Neural cell (in vitro differentiated cells): Measurements from ENCODE around the gene ZNF92. TPM values are rescaled to one million over a fixed set of nuclear protein-coding genes. Genes with fewer than 3 reads are reported as not detected.

Experiments
- H2AFZ ChIP-seq: fragments of 200-600, 300-800 bp; sonication (generic), shearing (Covaris generic); 2 replicates; pipeline ENCODE4 v1.6.0; 2014; ENCODE audit warnings: low read depth, mild to moderate bottlenecking, antibody characterized with exemption, low read length, moderate library complexity
- H3F3A ChIP-seq: fragments of 200-600 bp; shearing (Covaris generic); 2 replicates; pipeline ENCODE4 v1.6.1; 2016; ENCODE audit warnings: mild to moderate bottlenecking, moderate library complexity, mixed read lengths, antibody characterized with exemption, low read length; ENCODE audit not compliant: insufficient read depth, poor library complexity, severe bottlenecking
- H3K27ac ChIP-seq: fragments of 200-600, 300-800 bp; sonication (generic), shearing (Covaris generic); 2 replicates; pipeline ENCODE4 v1.5.1; 2014; ENCODE audit warnings: mild to moderate bottlenecking, low read length, moderate library complexity
- H3K27me3 ChIP-seq: fragments of 300-800, 200-600 bp; sonication (generic), shearing (Covaris generic); 2 replicates; pipeline ENCODE4 v1.6.0; 2014; ENCODE audit warnings: mild to moderate bottlenecking, low read depth, low read length, moderate library complexity; ENCODE audit not compliant: insufficient read depth
- H3K36me3 ChIP-seq: fragments of 300-800, 200-600 bp; sonication (generic), shearing (Covaris generic); 2 replicates; pipeline ENCODE4 v1.5.1; 2014; ENCODE audit warnings: mild to moderate bottlenecking, antibody characterized with exemption, low read length, moderate library complexity; ENCODE audit not compliant: insufficient read depth
- H3K4me2 ChIP-seq: fragments of 300-800, 200-600 bp; sonication (generic), shearing (Covaris generic); 2 replicates; pipeline ENCODE4 v1.6.0; 2014; ENCODE audit warnings: mild to moderate bottlenecking, low read length
- H3K4me3 ChIP-seq: fragments of 300-800, 200-600 bp; sonication (generic), shearing (Covaris generic); 2 replicates; pipeline ENCODE4 v1.5.1; 2014; ENCODE audit warnings: mild to moderate bottlenecking, low read length, moderate library complexity
- H3K79me2 ChIP-seq: fragments of 200-600 bp; shearing (Covaris generic); replicated peaks from 2 replicates; pipeline ENCODE4 v1.6.0; 2014; ENCODE audit warnings: mild to moderate bottlenecking, low read length, moderate library complexity; ENCODE audit not compliant: insufficient read depth
- H3K9ac ChIP-seq: fragments of 300-800, 200-600 bp; sonication (generic), shearing (Covaris generic); 2 replicates; pipeline ENCODE4 v1.6.1; 2016; ENCODE audit warnings: mild to moderate bottlenecking, low read length, mixed read lengths
- H3K9me2 ChIP-seq: fragments of 200-600 bp; shearing (Covaris generic); 2 replicates; pipeline ENCODE4 v1.6.1; 2016; ENCODE audit warnings: mild to moderate bottlenecking, low read length, mixed read lengths; ENCODE audit not compliant: insufficient read depth
- H3K9me3 ChIP-seq: fragments of 200-600, 300-800 bp; sonication (generic), shearing (Covaris generic); 2 replicates; pipeline ENCODE4 v1.6.1; 2016; ENCODE audit warnings: mild to moderate bottlenecking, mixed run types, low read length, moderate library complexity, mixed read lengths
- H4K20me1 ChIP-seq: fragments of 200-600 bp; shearing (Covaris generic); 2 replicates; pipeline ENCODE4 v1.6.1; 2016; ENCODE audit warnings: mild to moderate bottlenecking, mixed run types; ENCODE audit not compliant: insufficient read depth
- EP300 ChIP-seq: fragments of 450-650 bp; conservative IDR thresholded peaks from 2 replicates; pipeline ENCODE4 v1.6.1; 2014; ENCODE audit warnings: antibody characterized with exemption, mild to moderate bottlenecking, moderate library complexity; ENCODE audit not compliant: poor library complexity, severe bottlenecking
- EZH2 ChIP-seq: fragments of 200-600, 300-800 bp; shearing (Covaris generic), sonication (generic); IDR thresholded peaks from 2 replicates; pipeline ENCODE4 v1.6.1; 2014; ENCODE audit warnings: antibody characterized with exemption, low read length, borderline replicate concordance, mild to moderate bottlenecking; ENCODE audit not compliant: insufficient read depth, poor library complexity, severe bottlenecking
- MXI1 ChIP-seq: fragments of 450-650 bp; conservative IDR thresholded peaks from 2 replicates; pipeline ENCODE4 v1.6.1; 2014; ENCODE audit warnings: antibody characterized with exemption, mild to moderate bottlenecking; ENCODE audit not compliant: poor library complexity, severe bottlenecking
- POLR2AphosphoS5 ChIP-seq: IDR thresholded peaks from 2 replicates; pipeline ENCODE4 v1.6.1; 2012
- RAD21 ChIP-seq: fragments of 450-650 bp; conservative IDR thresholded peaks from 2 replicates; pipeline ENCODE4 v1.6.1; 2014; ENCODE audit warnings: antibody characterized with exemption, mild to moderate bottlenecking, moderate library complexity
- SMC3 ChIP-seq: fragments of 450-650 bp; conservative IDR thresholded peaks from 2 replicates; pipeline ENCODE4 v1.6.1; 2014; ENCODE audit warnings: antibody characterized with exemption, mild to moderate bottlenecking, moderate library complexity; ENCODE audit not compliant: poor library complexity
- TAF1 ChIP-seq: IDR thresholded peaks from 2 replicates; pipeline ENCODE4 v1.6.1; 2012; ENCODE audit warnings: low read depth
- polyA plus RNA-seq: library from polyadenylated mRNA; depleted of rRNA; stranded (reverse); fragments of >200 nt; gene quantifications from 2 replicates; pipeline ENCODE4 v1.2.3, GENCODE V29; 2014
- TF ChIP-seq, protein P1 (sequence below): IDR thresholded peaks from 2 replicates; pipeline ENCODE4 v1.6.1; 2012; ENCODE audit warnings: borderline replicate concordance
- TF ChIP-seq, protein P2 (sequence below): fragments of 450-650 bp; IDR thresholded peaks from 2 replicates; pipeline ENCODE4 v1.5.1; 2014; ENCODE audit warnings: antibody characterized with exemption, mild to moderate bottlenecking, moderate library complexity; ENCODE audit not compliant: poor library complexity, severe bottlenecking

Gene ZNF92
- polyA plus RNA-seq, 1 donor from 2014 or later, result 23.2 TPM

- no peaks in the 10 kb centered on the region for H3K79me2 ChIP-seq
- TF ChIP-seq MXI1 (no peak), SMC3 (no peak), POLR2AphosphoS5 (no peak), EP300 (no peak), RAD21 (no peak), TAF1 (no peak), EZH2 (no peak)
- TF ChIP-seq, protein P1, sequence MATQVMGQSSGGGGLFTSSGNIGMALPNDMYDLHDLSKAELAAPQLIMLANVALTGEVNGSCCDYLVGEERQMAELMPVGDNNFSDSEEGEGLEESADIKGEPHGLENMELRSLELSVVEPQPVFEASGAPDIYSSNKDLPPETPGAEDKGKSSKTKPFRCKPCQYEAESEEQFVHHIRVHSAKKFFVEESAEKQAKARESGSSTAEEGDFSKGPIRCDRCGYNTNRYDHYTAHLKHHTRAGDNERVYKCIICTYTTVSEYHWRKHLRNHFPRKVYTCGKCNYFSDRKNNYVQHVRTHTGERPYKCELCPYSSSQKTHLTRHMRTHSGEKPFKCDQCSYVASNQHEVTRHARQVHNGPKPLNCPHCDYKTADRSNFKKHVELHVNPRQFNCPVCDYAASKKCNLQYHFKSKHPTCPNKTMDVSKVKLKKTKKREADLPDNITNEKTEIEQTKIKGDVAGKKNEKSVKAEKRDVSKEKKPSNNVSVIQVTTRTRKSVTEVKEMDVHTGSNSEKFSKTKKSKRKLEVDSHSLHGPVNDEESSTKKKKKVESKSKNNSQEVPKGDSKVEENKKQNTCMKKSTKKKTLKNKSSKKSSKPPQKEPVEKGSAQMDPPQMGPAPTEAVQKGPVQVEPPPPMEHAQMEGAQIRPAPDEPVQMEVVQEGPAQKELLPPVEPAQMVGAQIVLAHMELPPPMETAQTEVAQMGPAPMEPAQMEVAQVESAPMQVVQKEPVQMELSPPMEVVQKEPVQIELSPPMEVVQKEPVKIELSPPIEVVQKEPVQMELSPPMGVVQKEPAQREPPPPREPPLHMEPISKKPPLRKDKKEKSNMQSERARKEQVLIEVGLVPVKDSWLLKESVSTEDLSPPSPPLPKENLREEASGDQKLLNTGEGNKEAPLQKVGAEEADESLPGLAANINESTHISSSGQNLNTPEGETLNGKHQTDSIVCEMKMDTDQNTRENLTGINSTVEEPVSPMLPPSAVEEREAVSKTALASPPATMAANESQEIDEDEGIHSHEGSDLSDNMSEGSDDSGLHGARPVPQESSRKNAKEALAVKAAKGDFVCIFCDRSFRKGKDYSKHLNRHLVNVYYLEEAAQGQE, result no peak
- TF ChIP-seq, protein P2, sequence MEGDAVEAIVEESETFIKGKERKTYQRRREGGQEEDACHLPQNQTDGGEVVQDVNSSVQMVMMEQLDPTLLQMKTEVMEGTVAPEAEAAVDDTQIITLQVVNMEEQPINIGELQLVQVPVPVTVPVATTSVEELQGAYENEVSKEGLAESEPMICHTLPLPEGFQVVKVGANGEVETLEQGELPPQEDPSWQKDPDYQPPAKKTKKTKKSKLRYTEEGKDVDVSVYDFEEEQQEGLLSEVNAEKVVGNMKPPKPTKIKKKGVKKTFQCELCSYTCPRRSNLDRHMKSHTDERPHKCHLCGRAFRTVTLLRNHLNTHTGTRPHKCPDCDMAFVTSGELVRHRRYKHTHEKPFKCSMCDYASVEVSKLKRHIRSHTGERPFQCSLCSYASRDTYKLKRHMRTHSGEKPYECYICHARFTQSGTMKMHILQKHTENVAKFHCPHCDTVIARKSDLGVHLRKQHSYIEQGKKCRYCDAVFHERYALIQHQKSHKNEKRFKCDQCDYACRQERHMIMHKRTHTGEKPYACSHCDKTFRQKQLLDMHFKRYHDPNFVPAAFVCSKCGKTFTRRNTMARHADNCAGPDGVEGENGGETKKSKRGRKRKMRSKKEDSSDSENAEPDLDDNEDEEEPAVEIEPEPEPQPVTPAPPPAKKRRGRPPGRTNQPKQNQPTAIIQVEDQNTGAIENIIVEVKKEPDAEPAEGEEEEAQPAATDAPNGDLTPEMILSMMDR, result no peak
- H3K27me3 ChIP-seq, result no peaks in the 10 kb centered on the region
- no peaks in the 10 kb centered on the region for H3K9me3 ChIP-seq
- H2AFZ ChIP-seq, result no peak overlapping the region
- no peaks in the 10 kb centered on the region for H3K9me2 ChIP-seq
- H4K20me1 ChIP-seq, result no peaks in the 10 kb centered on the region
- no peak overlapping the region for H3K4me2 ChIP-seq
- no peaks in the 10 kb centered on the region for H3F3A ChIP-seq
- H3K9ac ChIP-seq, result no peak overlapping the region
- no peak overlapping the region for H3K27ac ChIP-seq
- H3K36me3 ChIP-seq, result no peaks in the 10 kb centered on the region
- H3K4me3 ChIP-seq, result no peak overlapping the region
Observed at GRCh38 chr7:65441010-65441409, 67.4 kb downstream of the ZNF92 start.

DNA sequence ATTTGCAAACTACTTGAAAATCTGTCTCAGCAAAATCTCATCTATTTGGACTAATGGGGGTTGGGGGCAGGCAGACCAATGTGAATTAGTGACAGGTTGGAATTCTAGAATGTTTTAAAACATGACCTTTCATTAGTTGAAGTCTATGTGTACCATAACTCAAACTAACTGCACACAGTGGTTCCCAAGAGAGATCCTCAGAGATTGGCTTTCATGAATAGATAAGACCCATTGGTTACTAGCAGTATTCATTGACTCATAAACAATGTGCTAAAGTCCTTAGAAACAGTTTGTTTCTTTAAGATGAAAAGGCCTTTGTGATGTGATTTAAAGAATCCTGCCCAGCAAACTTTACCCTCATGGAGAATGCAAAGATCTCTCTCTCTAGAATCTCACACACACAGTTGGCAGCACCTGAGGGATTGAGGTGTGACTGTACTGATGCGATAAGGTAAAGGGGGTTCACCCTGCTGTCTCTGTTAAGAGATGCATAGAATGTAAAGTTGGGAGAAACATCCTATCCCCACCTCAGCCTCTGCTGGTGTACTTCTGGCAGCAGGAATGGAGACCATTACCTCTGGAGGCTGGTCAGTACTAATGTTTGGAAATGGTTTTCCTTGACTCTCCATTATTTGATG lies 70.7 kb downstream of the ZNF92 start:
- Histone ChIP-seq H3K4me3 (no peak overlapping the region), H3K4me2 (no peak overlapping the region), H3K9me2 (no peaks in the 10 kb centered on the region), H3K9me3 (no peaks in the 10 kb centered on the region), H3K36me3 (no peaks in the 10 kb centered on the region), H3K79me2 (no peaks in the 10 kb centered on the region), H3K27ac (no peak overlapping the region), H3F3A (no peaks in the 10 kb centered on the region), H2AFZ (no peak overlapping the region), H3K9ac (no peak overlapping the region), H4K20me1 (no peaks in the 10 kb centered on the region), H3K27me3 (no peaks in the 10 kb centered on the region)
- TF ChIP-seq SMC3, result no peak
- no peak for TF ChIP-seq POLR2AphosphoS5
- no peak for TF ChIP-seq RAD21
- TF ChIP-seq, protein P2, result no peak
- no peak for TF ChIP-seq MXI1
- no peak for TF ChIP-seq EP300
